HepG2 (cell line): ENCODE measurements around the gene PSG3.
"Not testable (repeated sequence)": the region's sequence is repeated elsewhere in the genome, so short reads cannot be mapped to it uniquely, and the experiment has no call there.

Source experiments
- HCFC1 ChIP-seq: fragments of 150-350 bp; IDR thresholded peaks from 2 replicates; pipeline ENCODE4 v1.6.1; 2014; ENCODE audit warnings: low read depth, low read length
- HMG20A ChIP-seq: IDR thresholded peaks from 2 replicates; pipeline ENCODE4 v1.6.1; 2016; ENCODE audit warnings: borderline replicate concordance
- WIZ ChIP-seq: sonication (generic); formaldehyde crosslinking; IDR thresholded peaks from 2 replicates; pipeline ENCODE4 v1.5.1; 2020; ENCODE audit warnings: mild to moderate bottlenecking, missing genetic modification reagents
- ZNF337 ChIP-seq: sonication (generic); formaldehyde crosslinking; IDR thresholded peaks from 2 replicates; pipeline ENCODE4 v1.5.1; 2020; ENCODE audit warnings: missing genetic modification reagents, low read depth, mild to moderate bottlenecking, borderline replicate concordance

DNA sequence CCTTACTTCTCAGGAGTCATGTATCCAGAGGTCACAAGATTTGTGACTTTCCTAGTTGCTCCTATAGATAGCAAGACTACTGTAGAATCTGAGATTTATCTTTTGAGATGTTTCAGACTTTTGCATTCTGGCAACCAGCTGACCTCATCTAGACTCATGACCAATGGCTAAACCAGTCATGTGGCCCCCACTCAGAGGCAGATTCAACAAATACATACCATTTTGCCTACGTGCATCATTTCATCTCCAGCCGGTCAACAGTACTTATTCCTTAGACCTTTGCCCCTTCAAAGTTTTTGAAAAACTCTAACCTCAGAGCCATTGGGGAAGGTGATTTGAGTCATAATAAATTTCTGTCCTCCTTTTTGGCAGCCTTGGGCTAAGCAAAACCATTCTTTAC is 48.5 kb upstream of the PSG3 start:
- not testable (repeated sequence) for TF ChIP-seq ZNF337 (CRISPR knock-in tag); HMG20A (CRISPR knock-in tag); HCFC1; WIZ
